Right lobe of liver (tissue), 4 donors: ENCODE data around the gene PTGDR2.

Source experiments
- POLR2A ChIP-seq: fragments of 450-650 bp; IDR thresholded peaks from one replicate; pipeline ENCODE4 v1.6.1; 2017; ENCODE audit warnings: antibody characterized with exemption, mild to moderate bottlenecking
- TF ChIP-seq, protein P1 (sequence below), 4 donors: fragments of 200-600 bp in 3 of 4; fragments of 450-650 bp in 1 of 4; IDR thresholded peaks; one replicate each; pipeline versions ENCODE4 v1.5.1 to v1.8.0; 2016 to 2022; ENCODE audit warnings: antibody characterized with exemption in 4 of 4, mild to moderate bottlenecking in 2 of 4
- donor health status: DM: no; HTN: no; CAD: no.
- donor health status: DM: no; HTN: no; CAD: no.
- donor health status: DM: no; HTN: yes; CAD: no.

DNA sequence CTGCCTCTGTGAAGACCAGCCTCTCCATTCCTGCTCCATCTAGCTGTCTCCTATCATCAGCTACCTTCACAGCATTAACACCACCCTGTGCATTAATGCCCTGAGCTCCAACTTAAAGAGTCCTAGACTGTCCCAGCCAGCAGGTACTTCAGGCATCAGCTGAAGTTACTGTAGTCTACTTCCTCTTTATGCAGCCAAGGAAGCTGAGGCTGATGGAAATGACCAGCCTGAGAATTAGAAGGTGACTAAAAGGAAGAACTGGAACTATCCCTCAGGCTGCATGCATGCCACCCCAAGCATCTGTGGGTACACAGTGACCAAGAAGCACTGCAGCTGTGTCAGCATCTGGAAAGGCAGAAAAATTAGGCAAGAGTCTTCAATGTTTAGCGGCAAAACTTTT is 42.4 kb downstream of the PTGDR2 start:
- TF ChIP-seq, protein P1, sequence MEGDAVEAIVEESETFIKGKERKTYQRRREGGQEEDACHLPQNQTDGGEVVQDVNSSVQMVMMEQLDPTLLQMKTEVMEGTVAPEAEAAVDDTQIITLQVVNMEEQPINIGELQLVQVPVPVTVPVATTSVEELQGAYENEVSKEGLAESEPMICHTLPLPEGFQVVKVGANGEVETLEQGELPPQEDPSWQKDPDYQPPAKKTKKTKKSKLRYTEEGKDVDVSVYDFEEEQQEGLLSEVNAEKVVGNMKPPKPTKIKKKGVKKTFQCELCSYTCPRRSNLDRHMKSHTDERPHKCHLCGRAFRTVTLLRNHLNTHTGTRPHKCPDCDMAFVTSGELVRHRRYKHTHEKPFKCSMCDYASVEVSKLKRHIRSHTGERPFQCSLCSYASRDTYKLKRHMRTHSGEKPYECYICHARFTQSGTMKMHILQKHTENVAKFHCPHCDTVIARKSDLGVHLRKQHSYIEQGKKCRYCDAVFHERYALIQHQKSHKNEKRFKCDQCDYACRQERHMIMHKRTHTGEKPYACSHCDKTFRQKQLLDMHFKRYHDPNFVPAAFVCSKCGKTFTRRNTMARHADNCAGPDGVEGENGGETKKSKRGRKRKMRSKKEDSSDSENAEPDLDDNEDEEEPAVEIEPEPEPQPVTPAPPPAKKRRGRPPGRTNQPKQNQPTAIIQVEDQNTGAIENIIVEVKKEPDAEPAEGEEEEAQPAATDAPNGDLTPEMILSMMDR (IDR thresholded peaks at IDR 0.05), result no peak
- TF ChIP-seq POLR2A, result no peak
